GM21786 (cell line): ENCODE measurements around the gene PHYHD1.

ENCODE experiments used
- ATAC-seq: cut with Tn5 transposase; IDR thresholded peaks from one replicate; pipeline ENCODE4 v1.9.1; 2021; ENCODE audit not compliant: unreplicated experiment

The PHYHD1 gene

DNA sequence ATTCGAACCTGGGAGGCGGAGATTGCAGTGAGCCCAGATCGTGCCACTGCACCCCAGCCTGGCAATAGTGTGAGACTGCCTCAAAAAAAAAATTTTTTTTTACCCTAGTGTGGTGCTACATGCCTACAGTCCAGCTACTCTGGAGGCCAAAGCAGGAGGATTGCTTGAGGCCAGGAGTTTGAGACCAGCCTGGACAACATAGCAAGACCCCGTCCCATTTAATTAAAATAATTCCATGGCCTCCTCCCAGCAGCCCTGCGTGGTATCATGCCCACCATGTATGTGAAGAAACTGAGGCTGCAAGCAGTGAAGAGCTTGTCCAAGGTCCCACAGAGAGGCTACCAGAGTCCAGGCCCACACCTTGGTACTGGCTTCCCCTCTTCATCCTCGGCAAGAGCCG, 19.4 kb upstream of the PHYHD1 start:
- ATAC-seq = no peak

DNA sequence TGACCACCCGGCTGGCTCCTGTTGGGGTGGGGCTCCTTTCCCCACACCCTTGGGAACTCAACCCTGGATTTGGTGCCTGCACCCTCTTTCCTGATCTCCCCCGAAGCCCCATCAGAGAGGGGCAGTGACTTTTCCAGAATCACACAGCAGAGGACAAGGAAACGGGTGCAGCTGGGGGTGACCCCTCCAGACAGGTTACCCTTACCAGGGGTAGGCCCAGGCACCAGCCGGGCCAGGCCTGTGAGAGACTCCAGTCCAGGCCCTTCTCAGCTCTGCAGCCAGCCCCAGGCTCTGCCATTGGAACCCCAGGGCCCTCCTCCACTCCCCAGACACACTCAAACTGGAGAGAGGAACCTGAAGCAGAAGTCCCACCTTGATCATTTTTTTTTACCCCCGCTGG, 19.0 kb upstream of the PHYHD1 start:
- no peak for ATAC-seq

DNA sequence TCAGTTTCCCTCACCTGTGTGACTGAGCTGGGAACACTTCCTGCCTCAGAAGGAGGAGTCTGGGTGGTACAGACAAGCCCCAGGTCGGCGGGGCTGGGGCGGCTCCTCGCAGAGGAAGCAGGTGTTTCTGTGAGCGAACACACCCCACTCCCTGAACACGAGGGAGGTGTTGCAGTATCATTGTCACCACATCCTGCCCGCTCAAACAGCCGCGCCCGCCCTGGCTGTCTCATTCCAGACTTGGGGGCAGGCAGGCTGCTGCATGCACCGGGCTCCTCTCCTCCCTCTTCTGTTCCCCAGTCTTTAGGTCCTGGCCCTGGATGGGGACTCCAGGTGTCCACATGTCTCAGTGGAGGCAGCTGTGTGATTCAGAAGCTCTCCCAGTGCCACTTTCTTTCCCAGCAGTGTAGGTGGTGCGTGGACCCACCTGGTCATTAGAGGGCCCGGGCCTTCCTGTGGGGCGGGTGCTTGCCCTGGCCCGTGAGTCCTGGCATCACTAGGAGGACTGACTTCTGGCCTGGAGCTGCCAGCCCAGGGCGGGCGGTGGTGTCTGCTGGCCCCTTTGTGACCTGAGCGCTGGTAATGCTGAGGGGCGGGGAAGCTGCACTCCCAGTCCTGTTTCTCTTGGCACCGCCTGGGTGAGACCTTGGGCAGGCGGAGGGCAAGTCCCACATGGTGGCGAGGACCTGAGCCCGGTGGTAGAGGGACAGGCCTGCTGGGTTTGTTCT, 18.3 kb upstream of the PHYHD1 start:
- ATAC-seq = peak; percentile 75

DNA sequence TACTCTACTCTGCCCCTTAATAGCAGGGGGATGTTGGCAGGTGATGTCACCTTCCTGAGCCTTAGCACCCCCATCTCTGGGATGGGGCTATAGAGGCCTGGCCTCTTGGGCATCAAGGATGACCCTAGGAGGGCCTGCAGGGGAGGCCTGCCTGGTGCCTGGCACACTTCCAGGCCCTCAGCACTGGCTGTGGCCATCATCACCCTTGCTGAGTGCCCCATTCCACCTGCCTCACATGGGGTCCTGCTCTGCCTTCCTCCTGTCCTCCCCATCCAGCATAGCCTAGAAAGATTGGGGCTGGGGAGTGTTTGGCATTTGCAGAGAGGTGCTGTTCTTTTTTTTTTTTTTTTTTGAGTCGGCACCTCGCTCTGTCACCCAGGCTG, 17.7 kb upstream of the PHYHD1 start:
- no peak for ATAC-seq

DNA sequence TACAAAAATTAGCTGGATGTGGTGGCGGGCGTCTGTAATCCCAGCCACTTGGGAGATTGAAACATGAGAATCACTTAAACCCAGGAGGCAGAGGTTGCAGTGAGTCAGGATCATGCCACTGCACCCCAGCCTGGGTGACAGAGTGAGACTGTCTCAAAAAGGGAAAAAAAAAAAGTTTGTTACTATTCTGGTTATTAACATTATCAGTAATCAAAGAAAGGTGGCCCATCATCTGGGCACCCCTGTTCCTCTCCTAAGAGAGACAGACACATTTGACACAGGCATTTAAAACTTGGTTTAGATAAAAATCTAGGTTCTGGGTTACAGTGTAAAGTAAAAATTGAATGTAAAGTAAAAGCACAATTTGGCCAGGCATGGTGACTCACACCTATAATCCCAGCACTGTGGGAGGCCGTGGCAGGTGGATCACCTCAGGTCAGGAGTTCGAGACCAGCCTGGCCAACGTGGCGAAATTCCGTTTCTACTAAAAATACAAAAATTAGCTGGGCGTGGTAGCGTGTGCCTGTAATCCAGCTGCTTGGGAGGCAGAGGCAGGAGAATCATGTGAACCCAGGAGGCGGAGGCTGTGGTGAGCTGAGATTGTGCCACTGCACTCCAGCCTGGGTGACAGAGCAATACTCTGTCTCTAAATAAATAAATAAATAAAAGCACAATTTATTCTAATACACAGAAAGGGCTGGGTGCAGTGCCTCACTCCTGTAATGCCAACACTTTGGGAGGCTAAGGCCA, 16.7 kb upstream of the PHYHD1 start:
- ATAC-seq = no peak

DNA sequence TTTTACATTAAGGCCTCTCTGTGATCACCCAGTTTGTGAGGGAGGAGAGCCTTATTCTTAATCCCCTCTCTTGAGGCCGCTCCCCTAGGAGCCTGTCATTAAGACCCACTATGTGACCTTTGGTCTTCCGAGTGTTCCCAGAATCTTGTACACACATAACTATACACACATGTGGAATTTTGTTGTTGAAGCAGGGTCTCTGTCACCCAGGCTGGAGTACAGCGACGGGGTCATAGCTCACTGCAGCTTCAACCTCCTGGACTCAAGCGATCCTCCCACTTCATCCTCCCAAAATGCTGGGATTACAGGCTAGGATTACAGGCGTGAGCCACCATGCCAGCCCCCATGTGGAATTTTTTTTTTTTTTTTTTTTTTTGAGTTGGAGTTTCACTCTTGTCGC, 14.8 kb upstream of the PHYHD1 start:
- no peak for ATAC-seq

DNA sequence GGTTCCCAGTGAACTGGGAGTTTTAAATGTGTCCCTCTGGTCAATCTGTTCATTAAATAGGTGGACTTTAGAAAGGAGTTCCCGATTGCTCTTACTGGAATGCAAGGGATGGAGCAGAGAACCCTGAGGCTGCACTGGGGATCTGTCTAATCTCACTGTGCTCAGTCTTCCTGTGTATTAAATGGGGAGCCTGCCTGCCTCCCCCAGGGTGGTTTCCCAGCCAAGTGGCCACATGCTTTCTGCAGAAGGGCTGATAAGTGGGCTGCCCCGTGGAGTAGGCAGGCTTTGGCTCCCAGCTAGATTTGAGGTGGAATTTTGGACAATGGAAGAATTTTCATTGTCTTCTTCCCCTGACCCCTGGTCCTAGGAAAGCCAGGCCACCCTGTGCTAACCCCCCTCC, 14.0 kb upstream of the PHYHD1 start:
- no peak for ATAC-seq

DNA sequence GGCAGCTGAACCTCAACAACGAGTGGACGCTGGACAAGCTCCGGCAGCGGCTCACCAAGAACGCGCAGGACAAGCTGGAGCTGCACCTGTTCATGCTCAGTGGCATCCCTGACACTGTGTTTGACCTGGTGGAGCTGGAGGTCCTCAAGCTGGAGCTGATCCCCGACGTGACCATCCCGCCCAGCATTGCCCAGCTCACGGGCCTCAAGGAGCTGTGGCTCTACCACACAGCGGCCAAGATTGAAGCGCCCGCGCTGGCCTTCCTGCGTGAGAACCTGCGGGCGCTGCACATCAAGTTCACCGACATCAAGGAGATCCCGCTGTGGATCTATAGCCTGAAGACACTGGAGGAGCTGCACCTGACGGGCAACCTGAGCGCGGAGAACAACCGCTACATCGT, 12.4 kb upstream of the PHYHD1 start:
- no peak for ATAC-seq

DNA sequence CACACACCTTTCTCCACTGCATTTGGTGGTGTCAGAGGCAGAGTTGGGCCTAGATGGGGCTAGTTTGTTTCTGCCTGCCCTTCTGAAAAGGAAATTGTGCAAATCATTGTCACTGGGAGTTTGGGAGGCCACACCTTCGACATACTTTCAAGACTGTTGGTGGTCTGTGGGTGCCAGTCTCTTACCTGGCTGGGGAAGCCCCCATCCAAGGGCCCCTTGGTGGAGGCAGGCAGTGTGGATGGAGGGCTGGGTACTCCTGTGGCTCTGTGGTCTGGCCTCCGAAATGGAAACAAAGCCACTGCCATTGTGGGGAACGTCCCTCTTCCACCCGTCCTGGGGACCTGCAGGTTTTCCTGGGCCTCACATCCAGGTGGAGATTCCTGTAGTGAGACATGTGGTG, 10.9 kb upstream of the PHYHD1 start:
- ATAC-seq = no peak

DNA sequence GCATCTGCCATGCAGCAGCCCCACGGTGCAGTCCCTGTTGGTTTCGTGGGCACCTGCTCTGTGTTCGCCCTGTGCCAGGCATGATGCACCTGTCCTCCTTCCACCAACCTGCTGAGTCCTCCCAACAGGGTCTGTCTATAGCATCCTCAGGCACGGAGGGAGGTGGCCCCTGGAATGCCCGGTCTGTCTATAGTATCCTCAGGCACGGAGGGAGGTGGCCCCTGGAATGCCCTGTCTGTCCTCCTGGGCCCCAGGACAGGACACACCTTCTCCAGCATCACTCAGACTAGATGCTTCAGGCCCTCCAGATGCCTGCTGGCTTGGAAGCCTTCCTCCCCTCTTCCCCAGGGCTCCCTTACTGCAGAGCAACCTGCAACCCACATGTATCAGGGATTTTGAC, 9.9 kb upstream of the PHYHD1 start:
- ATAC-seq = no peak

DNA sequence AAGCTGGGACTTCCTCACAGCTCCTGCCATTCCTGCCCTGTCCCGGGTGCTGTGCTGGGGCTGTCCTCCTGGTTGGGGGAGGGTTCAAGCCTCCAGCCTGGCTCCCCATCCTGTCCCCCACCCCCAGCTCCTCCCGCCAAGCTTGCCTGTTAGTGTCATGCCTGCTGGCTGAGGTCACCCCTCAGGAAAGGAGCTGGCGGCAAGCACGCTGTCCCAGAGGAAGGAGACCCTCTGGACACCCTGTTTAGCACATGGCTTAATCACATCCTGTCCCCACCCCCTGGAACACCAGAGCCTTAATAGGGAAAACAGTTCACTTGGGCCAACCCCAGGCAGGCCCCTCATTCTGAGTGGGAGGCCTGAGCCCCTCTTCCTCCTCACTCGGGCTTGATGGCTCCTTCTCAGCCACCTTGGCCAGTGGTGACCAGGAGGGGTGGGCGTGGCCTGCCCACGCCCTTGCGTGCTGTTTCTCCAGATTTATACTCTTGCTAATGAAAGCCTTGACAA, 9.2 kb upstream of the PHYHD1 start:
- ATAC-seq = no peak

DNA sequence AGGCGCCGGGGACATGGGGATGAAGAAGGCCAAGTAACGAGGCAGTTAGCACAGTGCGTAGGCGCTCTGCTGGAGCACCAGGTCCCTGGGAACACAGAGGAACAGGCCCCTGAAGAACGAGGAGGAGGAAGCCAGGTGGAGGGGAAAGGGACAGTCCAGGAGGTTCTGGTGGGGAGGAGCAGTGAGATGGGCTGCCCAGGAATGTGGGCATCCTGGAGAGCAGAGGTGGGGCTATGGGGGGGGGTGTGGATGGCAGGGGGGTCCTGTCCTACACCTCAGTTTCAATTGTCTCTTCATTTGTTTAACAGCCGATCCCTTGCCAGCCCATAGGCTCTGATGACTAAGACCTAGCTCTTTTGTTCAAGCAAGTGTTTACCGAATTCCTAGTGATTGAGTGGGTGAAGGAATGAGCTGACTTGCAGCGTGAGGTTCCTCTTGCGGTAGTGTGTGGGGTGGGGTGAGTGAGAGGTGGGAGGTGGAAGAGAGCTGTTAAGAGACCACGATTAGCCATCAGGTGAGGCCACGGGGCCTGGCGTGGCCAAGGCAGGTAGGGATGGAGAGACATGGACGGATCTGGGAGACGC, 8.4 kb upstream of the PHYHD1 start:
- no peak for ATAC-seq

DNA sequence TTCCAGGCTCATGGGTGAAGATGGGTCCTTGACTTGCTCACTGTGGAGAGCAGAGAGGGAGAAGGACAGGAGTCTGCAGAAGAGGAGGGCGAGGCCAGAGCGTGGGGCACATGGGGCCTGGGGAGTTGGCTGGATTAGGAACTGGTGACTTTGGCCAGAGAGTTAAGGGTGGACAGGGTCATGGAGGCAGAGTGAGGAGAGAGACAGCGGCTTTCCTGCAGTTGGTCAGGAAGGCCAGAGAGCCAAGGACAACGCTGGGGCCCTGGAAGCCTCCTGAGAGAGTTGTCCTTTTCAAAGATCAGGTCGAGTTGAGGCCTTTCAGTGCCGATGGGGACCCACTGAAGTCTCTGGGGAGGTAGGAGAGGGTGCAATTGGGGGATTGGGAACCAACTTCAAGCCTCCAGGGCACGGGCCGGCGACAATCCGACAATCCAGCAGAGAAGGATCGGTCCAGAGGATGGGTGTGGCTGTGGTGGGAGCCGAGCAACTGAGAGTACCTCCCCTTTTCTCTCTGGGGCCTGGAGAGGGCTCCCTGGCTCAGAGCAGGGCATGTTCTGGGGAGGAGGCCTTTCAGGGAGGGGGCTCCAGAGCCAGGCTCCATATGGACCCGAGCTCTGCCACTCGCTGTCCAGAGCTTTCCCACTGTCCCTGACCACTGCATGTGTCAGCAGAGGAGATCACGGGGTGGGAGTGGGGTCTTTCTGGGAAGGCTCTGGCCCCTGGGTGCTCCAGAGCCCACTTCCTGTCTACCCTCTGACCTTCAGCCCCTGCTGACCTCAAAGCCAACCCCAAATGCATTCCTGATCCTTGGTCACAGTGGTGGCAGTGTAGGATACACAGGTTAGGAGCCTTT, 7.5 kb upstream of the PHYHD1 start:
- no peak for ATAC-seq

DNA sequence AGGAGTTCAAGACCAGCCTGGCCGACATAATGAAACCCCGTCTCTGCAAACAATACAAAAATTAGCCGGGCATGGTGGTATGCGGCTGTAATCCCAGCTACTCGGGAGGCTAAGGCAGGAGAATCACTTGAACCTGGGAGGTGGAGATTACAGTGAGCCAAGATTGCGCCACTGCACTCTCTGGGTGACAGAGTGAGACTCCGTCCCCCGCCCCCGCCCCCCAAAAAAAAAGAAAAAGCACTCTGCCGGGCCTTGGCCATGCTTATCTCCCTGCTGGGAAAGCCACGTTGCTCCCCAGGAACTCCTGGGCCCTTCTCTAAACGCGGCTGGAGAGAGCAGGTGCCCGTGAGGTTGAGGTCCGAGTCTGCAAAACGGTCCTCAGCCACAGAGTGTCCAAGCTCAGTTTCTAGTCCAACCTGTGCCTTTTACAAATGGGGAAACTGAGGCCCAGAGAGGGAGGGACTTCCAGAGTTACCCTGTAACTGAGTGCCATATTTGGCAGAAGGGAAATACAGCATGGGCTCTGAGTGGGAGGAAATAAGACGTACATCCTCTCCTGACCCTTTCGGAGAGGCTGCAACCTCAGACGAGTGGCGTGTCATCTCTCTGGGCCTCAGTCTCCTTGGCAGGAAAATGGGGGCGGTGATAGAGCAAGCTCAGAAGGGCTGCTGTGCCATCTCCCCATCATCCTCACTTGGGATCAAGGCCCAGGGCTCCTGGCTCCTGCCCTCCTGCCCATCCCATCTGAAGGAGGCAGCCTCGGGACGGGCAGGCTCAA, 6.6 kb upstream of the PHYHD1 start:
- no peak for ATAC-seq

DNA sequence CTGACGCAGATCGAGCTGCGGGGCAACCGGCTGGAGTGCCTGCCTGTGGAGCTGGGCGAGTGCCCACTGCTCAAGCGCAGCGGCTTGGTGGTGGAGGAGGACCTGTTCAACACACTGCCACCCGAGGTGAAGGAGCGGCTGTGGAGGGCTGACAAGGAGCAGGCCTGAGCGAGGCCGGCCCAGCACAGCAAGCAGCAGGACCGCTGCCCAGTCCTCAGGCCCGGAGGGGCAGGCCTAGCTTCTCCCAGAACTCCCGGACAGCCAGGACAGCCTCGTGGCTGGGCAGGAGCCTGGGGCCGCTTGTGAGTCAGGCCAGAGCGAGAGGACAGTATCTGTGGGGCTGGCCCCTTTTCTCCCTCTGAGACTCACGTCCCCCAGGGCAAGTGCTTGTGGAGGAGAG, 4.6 kb upstream of the PHYHD1 start:
- ATAC-seq = no peak

DNA sequence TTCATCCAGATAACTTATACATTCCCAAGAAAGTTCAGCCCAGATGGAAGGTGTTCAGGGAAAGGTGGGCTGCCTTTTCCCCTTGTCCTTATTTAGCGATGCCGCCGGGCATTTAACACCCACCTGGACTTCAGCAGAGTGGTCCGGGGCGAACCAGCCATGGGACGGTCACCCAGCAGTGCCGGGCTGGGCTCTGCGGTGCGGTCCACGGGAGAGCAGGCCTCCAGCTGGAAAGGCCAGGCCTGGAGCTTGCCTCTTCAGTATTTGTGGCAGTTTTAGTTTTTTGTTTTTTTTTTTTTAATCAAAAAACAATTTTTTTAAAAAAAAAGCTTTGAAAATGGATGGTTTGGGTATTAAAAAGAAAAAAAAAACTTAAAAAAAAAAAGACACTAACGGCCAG, 4.0 kb upstream of the PHYHD1 start:
- ATAC-seq = no peak

DNA sequence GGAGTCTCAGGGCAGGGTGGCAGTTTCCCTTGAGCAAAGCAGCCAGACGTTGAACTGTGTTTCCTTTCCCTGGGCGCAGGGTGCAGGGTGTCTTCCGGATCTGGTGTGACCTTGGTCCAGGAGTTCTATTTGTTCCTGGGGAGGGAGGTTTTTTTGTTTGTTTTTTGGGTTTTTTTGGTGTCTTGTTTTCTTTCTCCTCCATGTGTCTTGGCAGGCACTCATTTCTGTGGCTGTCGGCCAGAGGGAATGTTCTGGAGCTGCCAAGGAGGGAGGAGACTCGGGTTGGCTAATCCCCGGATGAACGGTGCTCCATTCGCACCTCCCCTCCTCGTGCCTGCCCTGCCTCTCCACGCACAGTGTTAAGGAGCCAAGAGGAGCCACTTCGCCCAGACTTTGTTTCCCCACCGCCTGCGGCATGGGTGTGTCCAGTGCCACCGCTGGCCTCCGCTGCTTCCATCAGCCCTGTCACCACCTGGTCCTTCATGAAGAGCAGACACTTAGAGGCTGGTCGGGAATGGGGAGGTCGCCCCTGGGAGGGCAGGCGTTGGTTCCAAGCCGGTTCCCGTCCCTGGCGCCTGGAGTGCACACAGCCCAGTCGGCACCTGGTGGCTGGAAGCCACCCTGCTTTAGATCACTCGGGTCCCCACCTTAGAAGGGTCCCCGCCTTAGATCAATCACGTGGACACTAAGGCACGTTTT, 3.5 kb upstream of the PHYHD1 start:
- no peak for ATAC-seq

DNA sequence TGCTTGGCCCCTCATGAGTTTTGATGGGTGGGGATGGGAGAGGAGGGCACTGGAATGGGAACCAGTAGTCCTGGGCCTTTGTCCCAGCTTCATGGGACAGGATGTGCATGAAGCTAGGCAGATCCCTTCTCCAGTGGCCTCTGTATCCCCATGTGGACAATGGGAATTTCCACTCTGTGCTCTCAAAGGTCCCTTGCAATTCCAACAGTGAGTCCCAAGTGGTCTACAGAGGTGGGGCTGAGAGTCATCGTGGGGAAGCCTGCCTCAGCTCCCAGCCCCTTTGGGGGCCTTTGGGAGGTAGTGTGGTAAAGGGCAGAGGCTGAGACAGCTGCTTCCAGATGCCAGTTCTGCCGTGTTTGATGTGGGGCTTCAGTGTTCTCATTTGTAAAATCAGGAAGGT, 1.9 kb upstream of the PHYHD1 start:
- no peak for ATAC-seq

DNA sequence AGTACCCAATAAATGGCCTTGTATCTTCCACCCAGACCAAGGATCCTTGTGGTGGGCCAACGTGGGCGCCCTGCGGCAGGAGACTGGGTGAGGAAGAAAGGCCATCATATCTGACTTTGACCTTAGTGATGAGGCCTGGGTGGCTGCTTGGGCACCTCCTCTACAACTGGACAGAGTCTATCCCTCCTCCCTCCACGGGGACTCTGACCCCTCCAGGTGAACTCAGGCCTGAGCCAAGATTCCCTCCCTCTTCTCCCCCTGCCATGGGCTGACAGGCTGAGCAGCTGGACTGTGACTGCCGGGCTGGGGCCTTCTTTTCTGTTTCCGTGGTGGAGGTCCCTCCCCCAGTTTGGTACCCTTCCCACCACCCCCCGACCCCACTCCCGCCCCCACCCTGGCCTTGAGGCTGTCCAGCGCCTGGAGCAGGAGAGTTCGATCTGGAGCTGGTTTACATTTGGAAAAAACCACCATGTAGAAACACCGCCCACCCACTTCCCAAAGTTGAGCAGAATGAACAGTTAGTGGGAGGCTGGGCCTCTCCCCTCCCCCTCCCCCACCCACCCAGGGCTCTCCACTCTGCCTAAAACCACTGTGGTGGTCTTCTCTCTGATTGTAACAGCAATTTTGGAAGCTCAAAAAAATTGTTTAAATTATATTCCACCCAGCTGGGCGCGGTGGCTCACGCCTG, 1.2 kb upstream of the PHYHD1 start:
- ATAC-seq = no peak
